SHP77 (cell line): ENCODE data around the gene ARHGEF11.

ENCODE experiments used
- DNase-seq, 2 experiments: peaks; one replicate each; lab custom pipeline; 2025; lab: John Stamatoyannopoulos, UW

The ARHGEF11 gene

DNA sequence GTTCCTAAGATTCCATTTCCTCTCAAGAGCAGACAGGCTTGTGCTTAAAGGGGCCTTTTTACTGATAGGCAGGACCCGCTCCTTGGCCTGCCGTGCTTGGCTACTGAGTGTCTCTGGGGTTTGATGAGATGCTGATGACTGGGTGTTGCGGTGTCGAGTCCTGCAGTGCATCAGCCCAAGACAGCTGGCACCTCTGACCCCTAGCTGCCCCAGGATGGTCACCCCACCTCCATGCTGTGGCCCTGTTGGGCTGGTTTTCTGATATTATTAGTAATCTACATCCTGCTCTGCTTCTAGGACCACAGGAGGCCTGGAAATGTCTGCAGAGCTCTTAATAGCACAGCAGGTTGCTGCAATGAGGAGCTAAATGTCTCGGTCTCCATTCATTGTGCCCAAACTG, 96.4 kb downstream of the ARHGEF11 start:
- no peak for DNase-seq

DNA sequence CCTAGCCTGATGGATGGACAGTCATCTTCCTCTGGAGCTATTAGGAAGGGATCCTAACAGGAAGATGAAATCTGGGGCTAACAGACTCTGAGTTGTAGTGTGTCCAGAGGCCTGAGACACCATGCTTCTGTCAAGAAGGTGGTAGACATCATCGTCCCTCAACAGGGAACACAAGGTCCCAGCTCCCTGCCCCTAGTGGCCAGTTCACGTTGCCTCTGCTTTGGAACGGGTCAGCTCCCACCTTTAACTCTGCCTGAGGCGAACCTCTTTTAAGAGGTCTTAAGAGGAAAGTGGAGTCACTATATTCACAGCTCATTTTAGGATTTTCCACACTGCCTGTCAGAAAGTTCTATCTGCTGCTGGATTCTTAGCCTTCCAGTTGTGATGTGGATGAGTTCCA, 96.8 kb downstream of the ARHGEF11 start:
- no peak for DNase-seq

DNA sequence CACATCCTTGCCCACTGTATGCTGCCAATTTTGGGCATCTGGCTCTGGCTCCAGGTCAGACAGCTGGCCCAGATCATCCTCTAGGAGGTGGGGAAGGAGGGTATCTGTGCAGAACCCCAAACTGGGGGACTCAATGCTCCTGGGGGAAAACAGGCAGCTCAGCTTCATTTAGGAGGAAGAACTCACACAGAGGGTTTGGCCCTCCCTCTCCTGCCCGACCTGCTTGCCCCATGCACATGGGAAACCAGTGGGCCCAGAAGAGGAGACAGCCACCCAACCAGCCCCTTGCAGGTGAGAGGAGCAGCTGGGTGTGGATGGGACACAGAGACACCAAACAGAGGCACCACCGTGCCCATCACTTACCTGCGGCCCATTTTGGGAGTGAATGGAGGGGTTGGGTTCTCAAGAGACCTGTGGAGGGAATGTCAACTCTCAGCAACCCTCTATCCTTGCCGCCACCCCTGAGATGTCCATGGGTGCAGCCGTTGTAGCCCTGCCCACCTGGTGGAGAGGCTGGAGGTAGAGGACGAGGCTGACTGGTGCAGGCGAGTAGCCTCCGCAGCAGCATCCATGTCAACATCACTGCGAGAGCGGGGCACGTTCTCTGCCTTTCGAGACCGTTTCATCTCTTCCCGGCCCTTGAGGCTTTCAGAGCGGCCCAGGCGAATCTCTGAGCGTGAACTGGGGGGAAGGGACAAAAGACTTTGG, 97.6 kb downstream of the ARHGEF11 start:
- DNase-seq: no peak

DNA sequence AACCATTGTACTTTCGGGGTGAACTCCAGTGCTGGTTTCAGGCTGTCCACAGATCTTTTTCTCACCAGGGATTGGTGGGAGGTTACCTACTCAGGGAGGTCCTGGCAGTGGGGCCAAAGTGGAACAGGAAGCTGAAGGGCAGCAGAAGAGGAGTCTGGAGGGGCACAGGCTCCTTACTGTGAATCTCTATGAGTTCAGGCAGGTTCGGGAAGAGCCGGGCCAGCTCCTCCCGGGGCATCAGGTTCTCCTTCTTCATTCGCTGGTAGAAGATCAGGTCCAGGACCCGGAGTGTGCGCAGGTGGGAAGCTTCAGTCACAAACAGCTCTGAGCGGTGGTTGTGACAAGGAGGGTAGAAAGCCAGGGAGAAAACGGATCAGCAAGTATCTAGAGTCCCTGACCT, 98.4 kb downstream of the ARHGEF11 start:
- no peak for DNase-seq

DNA sequence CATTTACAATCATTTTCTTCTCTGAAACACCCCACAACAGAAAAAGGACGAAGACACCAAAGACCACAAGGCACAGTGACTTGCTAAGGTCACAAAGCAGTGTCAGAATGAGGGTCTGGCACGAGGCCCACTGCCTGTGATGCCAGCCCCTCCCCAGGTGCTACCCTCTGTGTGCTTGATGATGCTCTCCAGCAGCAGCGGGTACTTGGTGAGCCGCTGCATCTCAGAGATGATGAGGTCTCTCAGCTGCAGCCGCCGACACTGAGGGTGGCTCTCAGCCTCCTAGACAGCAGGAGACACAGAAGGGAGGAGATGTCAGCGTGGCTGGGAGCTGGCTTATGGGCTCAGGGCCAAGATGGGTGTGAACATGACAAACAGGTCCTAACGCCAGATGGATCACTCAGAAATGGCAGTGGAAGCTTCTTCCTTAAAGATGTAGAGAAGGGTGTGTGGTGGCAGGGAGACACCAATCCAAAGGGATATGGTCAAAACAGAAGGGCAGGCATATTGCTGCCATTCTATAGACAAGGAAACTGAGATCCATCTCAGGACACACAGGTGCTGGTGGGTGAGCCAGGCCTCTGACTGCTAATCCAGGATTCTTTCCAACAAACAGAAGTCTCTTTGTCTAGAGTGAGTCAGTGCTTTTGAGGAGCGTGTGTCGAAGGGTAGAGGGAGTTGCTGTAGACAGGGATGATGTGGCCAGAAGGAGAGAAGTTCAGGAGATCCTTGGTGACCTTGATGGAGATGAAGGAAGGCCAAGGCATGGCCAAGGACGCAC, 99.5 kb downstream of the ARHGEF11 start:
- no peak for DNase-seq

DNA sequence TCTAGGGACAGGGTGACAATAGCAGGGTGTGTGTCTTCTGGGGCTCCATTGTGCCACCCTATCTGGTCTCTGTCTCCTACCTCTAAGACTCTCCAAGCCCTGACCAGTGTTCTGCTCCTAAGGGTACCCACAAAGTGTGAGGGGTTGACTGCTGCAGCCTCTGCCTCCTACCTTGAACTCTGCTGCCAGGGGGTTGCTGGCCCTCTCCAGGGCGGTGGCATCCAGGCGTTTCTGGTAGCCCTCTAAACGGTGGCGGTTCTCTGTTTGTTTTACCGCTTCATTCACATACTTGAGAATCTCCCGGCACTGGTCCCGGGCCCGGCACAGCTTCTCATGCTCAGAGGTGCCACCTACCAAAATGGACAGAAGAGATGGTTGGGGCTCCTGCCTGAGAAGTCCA, 100.7 kb downstream of the ARHGEF11 start:
- DNase-seq: no peak

DNA sequence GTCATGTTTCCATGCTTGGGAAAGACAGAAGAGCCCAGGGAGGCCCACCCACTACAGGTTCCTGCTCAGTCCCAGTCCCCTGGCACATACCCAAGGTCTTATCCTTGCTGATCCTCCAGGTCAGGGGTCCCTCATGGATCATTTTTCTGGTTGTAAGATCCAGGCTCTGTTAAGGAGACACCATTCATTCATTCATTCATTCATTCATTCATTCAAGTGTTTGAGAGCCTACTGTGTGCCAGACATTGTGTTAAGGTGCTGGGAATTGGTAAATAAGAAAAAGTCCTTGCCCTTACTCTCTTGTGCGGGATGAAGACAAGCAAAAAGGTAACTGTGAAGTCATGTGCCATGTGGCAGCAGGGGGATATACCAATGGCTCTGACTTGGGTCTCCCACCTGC, 101.3 kb downstream of the ARHGEF11 start:
- no peak for DNase-seq

DNA sequence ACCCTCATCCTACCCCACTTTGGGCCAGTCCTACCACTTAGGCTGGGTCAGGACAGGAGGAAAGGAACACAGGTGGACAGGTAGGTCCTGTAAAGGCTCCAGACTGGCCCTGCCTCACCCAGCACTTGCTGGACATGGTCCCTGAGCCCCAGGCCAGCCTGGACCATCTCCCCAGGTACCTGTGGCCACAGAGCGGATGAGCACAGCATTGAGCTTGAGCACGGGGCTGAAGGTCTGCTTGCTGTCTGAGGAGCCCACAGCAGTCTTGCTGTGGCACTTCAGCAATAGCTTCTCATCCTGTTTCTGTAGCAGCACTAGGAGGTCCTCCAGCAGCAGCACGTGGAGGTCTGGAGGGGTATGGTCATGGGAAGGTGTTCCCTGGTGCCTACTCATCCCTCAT, 101.8 kb downstream of the ARHGEF11 start:
- DNase-seq: no peak

DNA sequence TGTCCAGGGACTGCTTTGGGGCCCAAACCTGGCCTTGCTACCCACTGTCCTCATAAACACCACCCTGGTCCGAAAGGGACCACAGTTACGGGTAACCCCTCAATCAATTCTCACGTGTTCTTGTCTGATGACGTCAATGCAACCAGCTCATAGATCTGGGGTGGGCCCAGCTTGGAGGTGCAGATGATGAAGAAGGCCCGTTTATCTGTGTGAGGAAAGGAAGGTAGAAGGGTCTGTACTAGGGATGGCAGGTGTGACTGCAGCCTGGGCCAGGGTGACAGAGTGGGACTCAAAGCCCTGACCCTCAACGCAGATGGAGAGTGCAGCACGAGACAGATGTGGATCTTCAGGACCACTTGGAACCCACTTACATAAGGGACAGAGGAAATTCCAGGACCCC, 103.0 kb downstream of the ARHGEF11 start:
- DNase-seq: no peak

DNA sequence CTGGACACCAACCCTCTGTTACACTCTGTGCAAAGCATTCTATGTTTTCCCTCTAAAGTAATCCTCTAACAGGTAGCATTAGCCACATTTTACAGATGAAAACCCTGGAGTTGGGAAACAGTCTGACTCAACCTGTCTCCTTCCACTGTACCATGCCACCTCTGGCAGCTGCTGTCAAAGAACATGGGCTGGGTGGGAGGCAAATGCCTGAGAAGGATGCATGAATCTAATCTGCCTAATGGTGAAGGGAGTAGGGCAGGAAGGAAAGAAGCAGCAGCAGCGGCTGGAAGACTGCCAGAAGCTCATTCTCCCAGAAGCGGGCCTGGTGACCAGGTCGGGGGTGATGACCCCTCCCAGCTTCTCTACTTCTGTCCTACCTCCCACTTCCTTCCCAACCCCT, 103.4 kb downstream of the ARHGEF11 start:
- DNase-seq: no peak

DNA sequence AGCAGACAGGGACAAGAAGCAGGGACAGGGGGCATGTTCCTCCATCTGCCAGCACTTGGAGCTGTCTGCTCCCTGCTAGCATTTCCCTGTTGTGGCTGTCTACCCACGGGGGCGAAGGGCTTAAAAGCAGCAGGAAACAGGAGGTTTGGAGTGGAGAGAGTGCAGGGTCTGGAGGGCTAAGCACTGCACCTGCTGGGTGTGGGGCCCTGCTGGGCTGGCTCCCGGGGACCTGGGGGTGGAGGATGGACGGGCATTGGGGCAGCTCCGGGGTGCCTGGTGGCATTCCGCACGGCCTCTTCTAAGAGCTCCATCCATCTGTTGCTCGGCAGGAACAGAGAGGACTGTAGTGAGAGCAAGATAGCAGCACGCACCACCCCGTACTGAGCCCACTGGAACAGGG, 103.9 kb downstream of the ARHGEF11 start:
- no peak for DNase-seq

DNA sequence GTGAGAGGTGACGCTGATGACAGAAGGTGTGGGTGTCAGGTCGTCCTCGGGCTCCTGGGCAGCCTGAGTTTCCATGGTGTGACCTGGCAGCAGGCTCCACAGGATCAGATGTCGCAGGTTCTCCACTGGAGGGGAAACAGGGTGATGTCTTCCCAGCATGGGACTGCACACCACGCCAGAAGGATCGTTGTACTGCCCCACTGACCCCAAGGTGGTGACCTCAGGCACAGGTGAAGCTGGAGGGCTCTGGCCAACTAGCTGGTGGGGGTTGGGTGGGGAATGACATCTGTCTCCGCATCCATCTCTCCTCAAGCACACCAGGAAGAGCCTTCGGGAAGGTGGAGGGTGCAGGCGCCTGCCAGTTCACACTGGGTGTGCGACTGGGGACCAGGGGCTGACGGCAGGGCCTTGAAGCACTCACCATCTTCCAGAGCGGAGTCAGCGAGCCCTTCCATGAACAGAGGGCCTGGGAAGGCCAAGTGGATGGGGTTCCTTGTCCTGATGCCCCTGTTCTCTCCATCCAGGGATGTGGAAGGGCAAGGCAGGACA, 105.7 kb downstream of the ARHGEF11 start:
- DNase-seq: no peak

DNA sequence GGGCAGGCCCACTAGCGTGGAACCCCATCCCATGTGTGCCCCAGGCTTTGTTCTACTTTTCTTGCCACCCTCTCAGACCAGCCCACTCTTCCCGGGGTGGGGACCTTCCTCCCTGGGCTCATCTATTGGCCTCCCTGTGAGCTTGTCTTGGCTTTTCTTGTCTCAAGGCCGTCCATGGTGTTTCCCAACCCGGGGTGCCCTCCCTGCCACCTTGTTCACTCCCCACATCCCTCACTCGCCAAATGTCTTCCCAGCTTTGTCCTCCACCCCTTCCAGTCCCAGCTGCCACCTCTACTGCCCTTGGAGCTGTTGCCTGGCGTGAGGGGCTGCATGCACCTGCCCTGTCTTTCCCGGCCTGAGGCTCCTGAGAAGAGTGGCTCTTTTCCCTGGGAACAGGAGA, 106.7 kb downstream of the ARHGEF11 start:
- DNase-seq: no peak

DNA sequence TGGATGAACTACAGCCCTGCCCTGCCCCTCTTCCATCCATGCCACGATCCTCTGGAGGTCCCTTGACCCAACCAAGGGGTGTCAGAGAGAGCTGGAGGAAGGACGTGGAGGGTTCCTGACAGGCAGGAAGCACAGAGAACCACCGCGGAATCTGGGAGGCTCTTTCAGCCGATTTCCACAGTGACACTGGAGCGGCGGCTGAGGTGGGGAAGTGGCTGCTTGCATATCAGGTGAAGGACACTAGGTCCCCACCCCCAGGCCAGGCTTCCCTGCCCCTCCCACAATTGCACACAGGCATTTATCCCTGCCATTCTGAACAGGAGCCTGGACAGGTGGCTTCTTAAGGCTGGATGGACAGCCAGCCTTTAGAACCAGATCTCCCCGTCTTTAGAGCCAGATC, 107.7 kb downstream of the ARHGEF11 start:
- DNase-seq: no peak

DNA sequence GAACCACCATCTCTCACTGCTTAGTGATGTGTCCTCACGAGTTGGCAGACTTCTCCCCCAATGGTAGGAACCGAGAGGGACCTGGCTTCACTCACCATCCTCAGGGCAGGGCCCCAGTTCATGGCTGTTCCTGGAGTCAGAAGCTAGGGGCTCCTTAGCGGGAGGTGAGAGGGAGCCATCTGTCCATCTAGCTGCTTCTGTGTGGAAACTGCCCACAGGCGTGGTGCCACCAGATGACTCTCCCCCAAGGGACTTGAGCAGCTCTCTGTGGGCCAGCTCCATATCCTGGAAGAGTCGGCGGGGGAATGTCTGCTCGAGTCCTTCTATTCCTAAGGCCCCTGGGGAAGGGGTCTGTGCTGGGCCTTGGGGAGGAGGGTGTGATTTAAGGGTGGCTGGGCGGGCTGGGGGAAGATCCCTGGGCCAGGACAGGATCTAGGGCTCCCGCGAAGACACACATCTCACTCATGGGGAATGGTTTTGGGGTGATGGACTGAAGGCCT, 108.8 kb downstream of the ARHGEF11 start:
- DNase-seq: no peak

DNA sequence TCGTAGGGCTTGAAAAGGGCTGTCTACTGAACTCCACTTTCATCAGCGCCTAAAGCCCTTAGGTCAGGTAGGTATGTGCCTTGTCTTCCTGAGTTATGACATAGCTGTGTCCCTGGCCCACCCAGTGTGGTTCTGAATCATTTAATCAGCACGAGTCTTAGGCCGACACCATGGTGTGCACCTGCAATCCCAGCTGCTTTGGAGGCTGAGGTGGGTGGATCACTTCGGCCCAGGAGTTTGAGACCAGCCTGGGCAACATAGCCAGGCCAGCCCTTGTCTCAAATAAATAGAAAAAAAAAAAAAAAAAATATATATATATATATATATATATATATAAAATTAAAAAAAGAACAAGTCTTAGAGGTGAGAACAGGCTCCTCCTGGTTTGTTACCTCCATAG, 109.4 kb downstream of the ARHGEF11 start:
- DNase-seq: no peak

DNA sequence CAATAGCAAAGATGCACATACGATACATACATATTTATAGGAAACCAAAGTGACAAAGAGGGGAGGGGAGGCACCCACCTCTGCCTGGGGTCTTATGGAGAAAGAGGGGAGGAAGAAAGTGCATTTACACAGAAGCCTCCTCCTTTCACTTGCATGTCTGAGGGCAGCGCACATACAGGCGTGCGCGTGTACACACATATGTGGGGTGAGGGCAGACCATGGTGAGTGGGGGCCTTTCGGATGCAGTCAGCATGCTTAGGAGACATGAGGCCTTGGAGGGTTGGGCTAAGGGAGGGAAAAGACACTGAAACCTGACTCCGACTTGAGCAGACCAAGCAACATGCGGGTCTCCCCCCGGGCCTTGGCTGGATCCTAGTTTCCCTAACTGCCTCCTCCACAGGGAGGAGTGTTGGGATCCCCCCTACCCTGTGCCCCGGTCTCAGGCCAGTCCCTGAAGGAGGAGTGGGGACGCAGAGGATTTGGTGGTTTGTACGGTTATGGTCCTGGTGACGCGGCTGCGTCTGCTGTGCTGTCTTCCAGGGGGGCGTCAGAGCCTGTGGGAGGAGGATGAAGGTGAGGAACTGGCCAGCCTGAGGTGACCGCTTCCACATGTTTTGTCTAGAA, 109.9 kb downstream of the ARHGEF11 start:
- DNase-seq: no peak

DNA sequence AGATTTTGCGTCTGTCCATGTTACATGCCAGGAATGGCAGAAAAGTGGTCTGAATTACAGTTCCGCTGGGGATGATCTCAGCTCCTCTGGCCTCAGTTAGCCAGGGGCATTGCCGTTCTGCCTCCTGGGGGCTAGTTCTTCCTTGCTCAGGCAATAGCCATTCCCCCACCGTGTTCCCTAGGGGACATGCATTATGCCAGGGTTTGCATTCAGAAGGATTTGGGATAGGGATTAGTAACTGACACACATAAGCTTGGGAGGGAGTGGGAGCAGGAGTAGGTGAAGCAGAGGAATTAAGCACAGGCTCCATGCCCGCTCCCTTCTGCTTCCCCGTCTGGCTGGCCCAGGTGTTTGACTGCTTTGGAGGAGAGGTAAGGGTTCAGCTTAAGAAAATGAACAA, 112.4 kb downstream of the ARHGEF11 start:
- no peak for DNase-seq

DNA sequence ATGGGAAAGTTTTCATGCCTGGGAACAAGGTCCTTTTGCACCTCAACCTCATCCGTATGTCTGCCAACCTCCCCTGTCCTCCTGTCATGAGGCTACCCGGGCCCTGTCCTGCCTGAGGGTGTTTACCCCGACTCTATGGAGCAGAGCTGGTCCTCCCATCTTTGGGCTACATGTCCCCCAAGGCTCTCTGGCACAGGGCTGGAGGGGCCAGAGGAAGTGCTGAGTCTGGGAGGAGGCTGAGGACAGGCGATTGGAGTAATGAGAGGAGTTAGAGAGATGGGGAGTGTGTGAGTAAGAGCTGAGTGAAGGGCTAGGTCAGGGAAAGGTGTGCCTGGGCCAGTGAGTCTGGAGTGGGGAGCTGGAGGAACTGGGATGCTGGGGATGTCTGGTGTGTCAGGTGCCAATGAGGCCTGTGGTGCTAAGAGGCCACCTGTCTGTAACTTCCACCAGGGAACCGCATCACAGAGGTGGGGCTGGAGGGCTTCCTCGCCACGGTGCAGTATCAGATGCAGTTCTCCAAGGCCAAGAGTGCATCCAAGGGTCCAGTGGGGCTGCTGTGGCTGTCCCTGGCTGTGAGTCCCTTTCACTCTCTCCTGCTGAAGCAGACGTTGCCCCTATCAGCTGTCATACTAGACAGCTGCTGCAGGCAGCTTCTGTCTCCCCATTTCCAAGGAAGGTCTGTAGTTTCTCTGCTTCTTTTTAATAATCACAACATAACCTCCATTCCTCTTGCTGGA, 113.4 kb downstream of the ARHGEF11 start:
- DNase-seq: no peak

DNA sequence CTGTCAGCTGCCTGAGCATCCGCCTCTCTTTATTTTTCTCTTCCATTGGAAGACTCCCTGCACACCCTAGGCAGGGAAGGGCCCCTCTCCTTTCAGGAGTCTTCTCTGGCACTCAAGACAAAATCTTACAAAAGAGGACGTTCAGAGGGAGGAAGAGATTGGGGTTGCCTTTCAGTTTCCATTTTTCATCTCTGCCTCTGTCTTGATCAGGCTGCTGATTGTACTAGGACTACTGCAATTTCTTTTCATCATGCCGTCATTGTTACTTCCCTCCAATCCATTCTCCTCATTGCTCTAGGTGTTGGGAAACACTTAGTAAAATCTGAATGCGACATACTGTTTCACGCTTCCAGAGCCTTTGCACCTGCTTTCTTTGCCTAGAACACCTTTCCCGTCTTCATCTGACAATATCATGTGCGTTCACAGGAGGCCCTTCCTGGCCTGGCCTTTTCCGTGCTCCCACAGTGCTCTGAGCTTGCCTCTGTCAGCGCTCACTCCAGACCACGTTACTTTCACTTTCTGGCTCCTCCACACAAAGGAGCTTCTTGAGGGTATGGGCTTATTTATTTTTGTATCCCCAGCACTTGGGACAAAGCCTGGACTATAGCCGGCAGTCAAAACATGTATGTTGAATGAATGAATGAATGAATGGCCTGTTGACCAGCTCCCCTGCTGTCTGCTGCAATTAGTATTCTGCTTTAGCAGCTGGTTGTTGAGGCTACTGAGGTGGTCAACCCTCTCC, 114.2 kb downstream of the ARHGEF11 start:
- peak; percentile 20 for DNase-seq

DNA sequence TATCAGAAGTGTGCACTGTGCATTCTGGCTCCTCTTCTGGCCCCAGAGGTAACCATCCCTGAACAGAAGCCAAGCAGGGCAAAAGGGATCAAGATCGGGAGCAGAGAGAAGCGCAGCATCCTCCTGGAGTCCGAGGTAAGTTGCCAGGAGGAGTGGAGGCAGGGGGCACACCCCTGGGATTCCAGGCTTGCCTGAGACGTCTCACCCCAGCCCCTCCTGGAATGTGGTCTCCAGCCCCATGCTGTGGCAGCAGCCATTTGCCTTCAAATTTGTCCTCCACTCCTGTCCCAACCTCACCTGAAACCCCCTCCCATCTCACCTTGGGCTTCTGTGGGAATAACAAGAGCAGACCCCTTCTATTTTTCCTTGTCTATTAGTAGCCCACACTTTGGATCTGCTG, 115.1 kb downstream of the ARHGEF11 start:
- no peak for DNase-seq
